WTC11 (cell line): ENCODE data around the gene LPCAT1. TPM values are rescaled to one million over a fixed set of nuclear protein-coding genes. Genes with fewer than 3 reads are reported as not detected.

Experiments
- ATAC-seq: fragments of 200-7000 bp; cut with Tn5 transposase; 2 replicates; pipeline ENCODE4 v1.10.0; 2021; ENCODE audit warnings: mild to moderate bottlenecking, moderate library complexity
- CTCF ChIA-PET: fragments of 300-600 bp; sonication (Branson Sonifier 250); formaldehyde crosslinking; loops from one replicate; lab custom pipeline; 2021; ENCODE audit warnings: antibody characterized with exemption; lab: Charles Lee
- POLR2A ChIA-PET: fragments of 350-600 bp; sonication (Branson Sonifier 250); formaldehyde crosslinking; loops from one replicate; lab custom pipeline; 2021; ENCODE audit warnings: antibody characterized with exemption; lab: Charles Lee
- DNase-seq: peaks from one replicate; pipeline ENCODE4 v3.0.0; 2021; ENCODE audit warnings: low spot score
- H3K27ac Mint-ChIP-seq: 2 replicates; pipeline ENCODE4 v1.8.0; 2021; ENCODE audit warnings: mixed read lengths
- H3K27me3 Mint-ChIP-seq: 2 replicates; pipeline ENCODE4 v1.8.0; 2021; ENCODE audit warnings: low read depth, mild to moderate bottlenecking, moderate library complexity, mixed read lengths
- H3K36me3 Mint-ChIP-seq: 2 replicates; pipeline ENCODE4 v1.8.0; 2021; ENCODE audit warnings: mixed read lengths
- H3K4me1 Mint-ChIP-seq: 2 replicates; pipeline ENCODE4 v1.8.0; 2022; ENCODE audit warnings: mixed read lengths
- H3K4me3 Mint-ChIP-seq: 2 replicates; pipeline ENCODE4 v1.8.0; 2021; ENCODE audit warnings: mild to moderate bottlenecking, moderate library complexity, mixed read lengths
- H3K9me3 Mint-ChIP-seq: 2 replicates; pipeline ENCODE4 v1.8.0; 2021; ENCODE audit warnings: mixed read lengths
- AFF4 ChIP-seq: sonication (generic); formaldehyde crosslinking; IDR thresholded peaks from 2 replicates; pipeline ENCODE4 v1.8.1; 2023; ENCODE audit warnings: mild to moderate bottlenecking, missing genetic modification reagents, borderline replicate concordance
- ERG ChIP-seq: fragments of 250-450 bp; sonication (Bioruptor Pico); IDR thresholded peaks from 2 replicates; pipeline ENCODE4 v1.8.0; 2021; ENCODE audit warnings: mild to moderate bottlenecking
- ESRRA ChIP-seq: sonication (generic); formaldehyde crosslinking; IDR thresholded peaks from 2 replicates; pipeline ENCODE4 v1.8.1; 2022; ENCODE audit warnings: mild to moderate bottlenecking, missing genetic modification reagents, borderline replicate concordance
- FOXK1 ChIP-seq: sonication (generic); formaldehyde crosslinking; IDR thresholded peaks from 2 replicates; pipeline ENCODE4 v1.8.0; 2022; ENCODE audit warnings: mild to moderate bottlenecking, moderate library complexity, missing genetic modification reagents
- FOXP4 ChIP-seq: sonication (generic); formaldehyde crosslinking; IDR thresholded peaks from 2 replicates; pipeline ENCODE4 v1.8.0; 2022; ENCODE audit warnings: mild to moderate bottlenecking, missing genetic modification reagents
- HMGXB4 ChIP-seq: sonication (generic); formaldehyde crosslinking; IDR thresholded peaks from 2 replicates; pipeline ENCODE4 v1.8.1; 2023; ENCODE audit warnings: mild to moderate bottlenecking, moderate library complexity, missing genetic modification reagents
- JAZF1 ChIP-seq: fragments of 250-450 bp; sonication (Bioruptor Pico); IDR thresholded peaks from 2 replicates; pipeline ENCODE4 v1.9.0; 2021; ENCODE audit warnings: moderate library complexity, mild to moderate bottlenecking, inconsistent platforms
- MLX ChIP-seq: sonication (generic); formaldehyde crosslinking; IDR thresholded peaks from 2 replicates; pipeline ENCODE4 v1.8.1; 2023; ENCODE audit warnings: mild to moderate bottlenecking, missing genetic modification reagents, moderate library complexity
- MXD4 ChIP-seq: fragments of 250-450 bp; sonication (Bioruptor Pico); IDR thresholded peaks from 2 replicates; pipeline ENCODE4 v1.8.0; 2021; ENCODE audit warnings: mild to moderate bottlenecking, moderate library complexity, borderline replicate concordance
- NFATC4 ChIP-seq: fragments of 250-450 bp; sonication (Bioruptor Pico); IDR thresholded peaks from 2 replicates; pipeline ENCODE4 v1.9.0; 2021; ENCODE audit warnings: mild to moderate bottlenecking
- PREB ChIP-seq: sonication (generic); formaldehyde crosslinking; IDR thresholded peaks from 2 replicates; pipeline ENCODE4 v1.8.1; 2022; ENCODE audit warnings: mild to moderate bottlenecking, missing genetic modification reagents, moderate library complexity, borderline replicate concordance
- USF2 ChIP-seq: sonication (generic); formaldehyde crosslinking; IDR thresholded peaks from 2 replicates; pipeline ENCODE4 v1.8.1; 2023; ENCODE audit warnings: mild to moderate bottlenecking, missing genetic modification reagents, moderate library complexity
- ZNF263 ChIP-seq: sonication (generic); formaldehyde crosslinking; IDR thresholded peaks from 2 replicates; pipeline ENCODE4 v1.8.1; 2022; ENCODE audit warnings: low read depth, mild to moderate bottlenecking, moderate library complexity, missing genetic modification reagents
- total RNA-seq: library from RNA; stranded (reverse); gene quantifications from 3 replicates; pipeline ENCODE4 v1.2.3, GENCODE V29; 2021

The LPCAT1 gene
- total RNA-seq, 1 experiment from 2014 or later, result 206 TPM

GRCh38 chr5:1472964-1473628, 50.7 kb downstream of the LPCAT1 start:
- no peak for DNase-seq

GRCh38 chr5:1471997-1472963, 51.5 kb downstream of the LPCAT1 start:
- ChIA-PET CTCF (no interaction called here), POLR2A (no interaction called here)
- Mint-ChIP-seq H3K36me3 (peaks cover 59% of the 10 kb centered on the region), H3K9me3 (no peaks in the 10 kb centered on the region), H3K27ac (no peak overlapping the region), H3K4me1 (no peaks in the 10 kb centered on the region; the same call in 1 of the 2 replicates), H3K27me3 (no peaks in the 10 kb centered on the region), H3K4me3 (no peak overlapping the region)
- TF ChIP-seq ZNF263 (CRISPR knock-in tag), result peak; percentile 89
- TF ChIP-seq HMGXB4 (CRISPR knock-in tag), result no peak
- ATAC-seq, result no peak
- no peak for DNase-seq

More at GRCh38 chr5:1472964-1473628, 50.7 kb downstream of the LPCAT1 start:
- no peak overlapping the region for H3K27ac Mint-ChIP-seq
- TF ChIP-seq MLX (CRISPR knock-in tag), result no peak
- peak; percentile 84; the same call in 1 of the 2 replicates for TF ChIP-seq ZNF263 (CRISPR knock-in tag)
- H3K9me3 Mint-ChIP-seq, result no peaks in the 10 kb centered on the region
- H3K4me1 Mint-ChIP-seq, result no peaks in the 10 kb centered on the region; the same call in 1 of the 2 replicates
- ChIA-PET POLR2A (no interaction called here), CTCF (no interaction called here)
- H3K4me3 Mint-ChIP-seq, result no peak overlapping the region
- H3K36me3 Mint-ChIP-seq, result peaks cover 64% of the 10 kb centered on the region
- no peak for ATAC-seq
- H3K27me3 Mint-ChIP-seq, result no peaks in the 10 kb centered on the region

- no peak for ATAC-seq
- Mint-ChIP-seq H3K4me1 (no peaks in the 10 kb centered on the region; the same call in 1 of the 2 replicates), H3K9me3 (no peaks in the 10 kb centered on the region), H3K27ac (no peak overlapping the region), H3K27me3 (no peaks in the 10 kb centered on the region), H3K36me3 (peaks cover 54% of the 10 kb centered on the region), H3K4me3 (no peak overlapping the region)
- POLR2A ChIA-PET, result no interaction called here
- CTCF ChIA-PET, result no interaction called here
- no peak for DNase-seq
- no peak for TF ChIP-seq JAZF1 (CRISPR knock-in tag)
- no peak for TF ChIP-seq USF2 (CRISPR knock-in tag)
- TF ChIP-seq FOXP4 (CRISPR knock-in tag), result no peak
- no peak for TF ChIP-seq ESRRA (CRISPR knock-in tag)
- TF ChIP-seq FOXK1 (CRISPR knock-in tag), result no peak
- TF ChIP-seq AFF4 (CRISPR knock-in tag), result no peak
- no peak for TF ChIP-seq NFATC4 (CRISPR knock-in tag)
- TF ChIP-seq ERG (CRISPR knock-in tag), result no peak
- no peak for TF ChIP-seq MXD4 (CRISPR knock-in tag)
- TF ChIP-seq PREB (CRISPR knock-in tag), result no peak
Observed at GRCh38 chr5:1471240-1471853, 52.4 kb downstream of the LPCAT1 start.
